ENCODE data around the gene FREM3.
"Not testable (repeated sequence)": the region's sequence is repeated elsewhere in the genome, so short reads cannot be mapped to it uniquely, and the experiment has no call there.

The FREM3 gene

DNA sequence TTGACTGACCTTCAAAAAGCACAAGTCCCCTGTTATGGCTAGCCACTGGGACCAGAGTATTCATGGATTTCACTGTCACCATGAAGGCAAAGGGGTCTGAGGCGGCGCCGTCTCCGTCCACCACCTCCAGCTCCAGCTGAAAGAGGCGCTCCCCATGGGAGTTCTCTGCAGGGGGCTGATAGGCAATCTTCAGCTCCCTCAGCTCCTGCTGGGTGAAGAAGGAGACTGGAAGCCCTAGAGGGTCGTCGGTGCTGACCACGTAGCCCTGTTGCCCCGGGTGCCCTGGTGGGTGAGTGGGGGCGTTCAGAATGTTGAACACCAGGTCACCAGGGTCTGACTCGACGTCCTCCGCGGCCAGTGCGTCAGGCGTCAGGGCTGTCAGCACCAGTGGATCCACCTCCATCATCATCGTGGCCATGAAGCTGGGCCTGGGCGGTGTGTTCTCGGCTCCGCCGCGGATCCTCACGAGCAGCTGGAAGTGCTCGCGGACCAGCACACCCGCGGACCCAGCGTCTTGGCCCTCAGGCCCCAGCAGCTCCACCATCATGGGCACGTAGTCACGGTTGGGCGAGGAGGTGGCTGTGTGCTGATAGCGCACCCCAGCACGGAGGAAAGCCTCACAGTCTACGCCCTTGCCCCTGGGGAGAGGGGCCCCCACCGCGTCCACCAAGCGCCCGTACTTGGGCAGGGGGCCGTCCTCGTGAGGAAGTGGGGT lies 987 bp downstream of the FREM3 start:
- DNase-seq (ENCODE audit: low spot score) = no peak
- TF ChIP-seq, protein P1, sequence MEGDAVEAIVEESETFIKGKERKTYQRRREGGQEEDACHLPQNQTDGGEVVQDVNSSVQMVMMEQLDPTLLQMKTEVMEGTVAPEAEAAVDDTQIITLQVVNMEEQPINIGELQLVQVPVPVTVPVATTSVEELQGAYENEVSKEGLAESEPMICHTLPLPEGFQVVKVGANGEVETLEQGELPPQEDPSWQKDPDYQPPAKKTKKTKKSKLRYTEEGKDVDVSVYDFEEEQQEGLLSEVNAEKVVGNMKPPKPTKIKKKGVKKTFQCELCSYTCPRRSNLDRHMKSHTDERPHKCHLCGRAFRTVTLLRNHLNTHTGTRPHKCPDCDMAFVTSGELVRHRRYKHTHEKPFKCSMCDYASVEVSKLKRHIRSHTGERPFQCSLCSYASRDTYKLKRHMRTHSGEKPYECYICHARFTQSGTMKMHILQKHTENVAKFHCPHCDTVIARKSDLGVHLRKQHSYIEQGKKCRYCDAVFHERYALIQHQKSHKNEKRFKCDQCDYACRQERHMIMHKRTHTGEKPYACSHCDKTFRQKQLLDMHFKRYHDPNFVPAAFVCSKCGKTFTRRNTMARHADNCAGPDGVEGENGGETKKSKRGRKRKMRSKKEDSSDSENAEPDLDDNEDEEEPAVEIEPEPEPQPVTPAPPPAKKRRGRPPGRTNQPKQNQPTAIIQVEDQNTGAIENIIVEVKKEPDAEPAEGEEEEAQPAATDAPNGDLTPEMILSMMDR (IDR thresholded peaks at IDR 0.05; ENCODE audit: extremely low read depth, missing control alignments) = no peak

DNA sequence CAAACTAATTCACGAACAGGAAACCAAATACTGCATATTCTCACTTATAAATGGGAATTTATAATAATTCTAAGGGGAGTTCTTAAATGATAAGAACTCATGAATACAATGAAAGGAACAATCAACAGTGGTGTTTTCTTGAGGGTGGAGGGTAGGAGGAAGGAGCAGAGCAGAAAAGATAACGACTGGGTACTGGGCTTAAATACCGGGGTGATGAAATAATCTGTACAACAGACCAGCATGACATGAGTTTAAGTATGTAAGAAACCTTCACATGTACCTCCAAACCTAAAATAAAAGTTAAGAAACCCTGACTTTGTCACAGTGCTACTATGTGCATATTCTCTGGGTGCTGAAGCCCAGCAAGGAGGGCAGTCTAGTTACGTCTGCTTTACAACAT lies 6.6 kb downstream of the FREM3 start:
- no peak for DNase-seq (ENCODE audit: low spot score)
- TF ChIP-seq, protein P1 (IDR thresholded peaks at IDR 0.05; ENCODE audit: extremely low read depth, missing control alignments) = no peak

- TF ChIP-seq, protein P1 (IDR thresholded peaks at IDR 0.05; ENCODE audit: extremely low read depth, missing control alignments) = no peak
- no peak for DNase-seq (ENCODE audit: low spot score)
Measured at GRCh38 chr4:143692241-143692640, 8.2 kb downstream of the FREM3 start.

- no peak for DNase-seq (ENCODE audit: low spot score)
- TF ChIP-seq, protein P1 (IDR thresholded peaks at IDR 0.05; ENCODE audit: extremely low read depth, missing control alignments) = no peak
Measured at GRCh38 chr4:143679434-143679833, 21.0 kb downstream of the FREM3 start.

DNA sequence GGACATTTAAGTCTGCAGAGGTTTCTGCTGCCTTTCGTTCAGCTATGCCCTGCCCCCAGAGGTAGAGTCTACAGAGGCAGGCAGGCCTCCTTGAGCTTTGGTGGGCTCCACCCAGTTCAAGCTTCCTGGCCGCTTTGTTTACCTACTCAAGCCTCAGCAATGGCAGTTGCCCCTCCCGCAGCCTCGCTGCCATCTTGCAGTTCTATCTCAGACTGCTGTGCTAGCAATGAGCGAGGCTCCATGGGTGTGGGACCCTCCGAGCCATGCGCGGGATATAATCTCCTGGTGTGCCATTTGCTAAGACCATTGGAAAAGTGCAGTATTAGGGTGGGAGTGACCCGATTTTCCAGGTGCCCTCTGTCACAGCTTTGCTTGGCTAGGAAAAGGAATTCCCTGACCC lies 26.8 kb downstream of the FREM3 start:
- not testable (repeated sequence) for DNase-seq (ENCODE audit: low spot score)

- TF ChIP-seq, protein P1 (IDR thresholded peaks at IDR 0.05; ENCODE audit: extremely low read depth, missing control alignments) = no peak
- peak; percentile 29 for DNase-seq (ENCODE audit: low spot score)
Measured at GRCh38 chr4:143668930-143669552, 31.4 kb downstream of the FREM3 start.

DNA sequence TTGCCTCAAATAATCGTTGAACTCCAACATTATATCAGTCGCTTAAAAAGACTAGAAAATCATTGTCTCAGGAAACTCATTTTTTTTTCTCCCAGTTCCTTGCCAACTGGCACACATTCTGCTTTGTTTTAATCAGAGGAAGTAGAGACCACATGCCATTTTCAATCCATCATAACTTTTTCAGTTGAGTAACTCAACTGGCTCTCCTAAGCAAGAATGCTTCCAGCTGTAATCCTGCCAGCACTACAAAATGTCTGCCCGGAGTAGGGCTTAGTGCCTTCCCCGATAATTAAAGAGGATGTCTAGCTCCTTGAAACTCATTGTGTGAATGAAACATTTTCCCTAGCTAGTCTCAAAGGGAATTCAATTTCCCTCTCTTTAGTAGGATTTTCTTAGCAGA lies 33.0 kb downstream of the FREM3 start:
- DNase-seq (ENCODE audit: low spot score) = no peak
- TF ChIP-seq, protein P1 (IDR thresholded peaks at IDR 0.05; ENCODE audit: extremely low read depth, missing control alignments) = no peak

- TF ChIP-seq, protein P1 (IDR thresholded peaks at IDR 0.05; ENCODE audit: extremely low read depth, missing control alignments) = no peak
- no peak for DNase-seq (ENCODE audit: low spot score)
Measured at GRCh38 chr4:143658336-143658735, 42.1 kb downstream of the FREM3 start.

Measured in GM20000 (cell line).